ENCODE data around the gene SLC25A43.

Gene SLC25A43

GRCh38 chrX:119495734-119496726, 96.9 kb downstream of the SLC25A43 start:
- H2AFZ ChIP-seq (ENCODE audit: low read length) = peak overlapping the region; percentile 67; the same call in 1 of the 2 replicates
- no peaks in the 10 kb centered on the region for H3K27me3 ChIP-seq (ENCODE audit: insufficient read depth, low read length, poor library complexity, severe bottlenecking)
- peak overlapping the region; percentile 10 for H3K4me3 ChIP-seq (ENCODE audit: low read length, poor library complexity, severe bottlenecking)
- no peaks in the 10 kb centered on the region for H3K9me2 ChIP-seq (replicated peaks; ENCODE audit: low read depth, low read length)
- peak overlapping the region; percentile 29 for H3K4me2 ChIP-seq (ENCODE audit: low read depth, low read length, poor library complexity, severe bottlenecking)
- TF ChIP-seq EZH2phosphoT487 (IDR thresholded peaks at IDR 0.05; ENCODE audit: borderline replicate concordance) (no peak), CTCF (conservative IDR thresholded peaks at IDR 0.05; ENCODE audit: low read length) (0 out of 2 replicates have a peak, but pooled peaks have one; percentile 11)
- no peaks in the 10 kb centered on the region for H3K36me3 ChIP-seq (ENCODE audit: insufficient read depth, low read length)
- peaks cover 16% of the 10 kb centered on the region for H3K4me1 ChIP-seq (ENCODE audit: insufficient read depth, low read length, poor library complexity, severe bottlenecking)
- H4K20me1 ChIP-seq (ENCODE audit: insufficient read depth, low read length, poor library complexity, severe bottlenecking) = no peaks in the 10 kb centered on the region
- H3K9ac ChIP-seq (ENCODE audit: low read depth, low read length, poor library complexity, severe bottlenecking) = peak overlapping the region; percentile 40
- no peaks in the 10 kb centered on the region for H3K79me2 ChIP-seq (ENCODE audit: insufficient read depth, low read length)
- H3F3A ChIP-seq (ENCODE audit: low read depth) = no peaks in the 10 kb centered on the region
- no peaks in the 10 kb centered on the region for H3K9me3 ChIP-seq (ENCODE audit: insufficient read depth, low read depth, low read length)

GRCh38 chrX:119497185-119497584, 98.0 kb downstream of the SLC25A43 start:
- Histone ChIP-seq H4K20me1 (ENCODE audit: insufficient read depth, low read length, poor library complexity, severe bottlenecking) (no peaks in the 10 kb centered on the region), H3K4me1 (ENCODE audit: insufficient read depth, low read length, poor library complexity, severe bottlenecking) (peaks cover 16% of the 10 kb centered on the region), H2AFZ (ENCODE audit: low read length) (0 out of 2 replicates have a peak overlapping the region, but pooled peaks have one; percentile 43), H3K9ac (ENCODE audit: low read depth, low read length, poor library complexity, severe bottlenecking) (no peak overlapping the region), H3K36me3 (ENCODE audit: insufficient read depth, low read length) (no peaks in the 10 kb centered on the region), H3K27me3 (ENCODE audit: insufficient read depth, low read length, poor library complexity, severe bottlenecking) (no peaks in the 10 kb centered on the region), H3K4me2 (ENCODE audit: low read depth, low read length, poor library complexity, severe bottlenecking) (no peak overlapping the region), H3K9me3 (ENCODE audit: insufficient read depth, low read depth, low read length) (no peaks in the 10 kb centered on the region), H3K79me2 (ENCODE audit: insufficient read depth, low read length) (no peaks in the 10 kb centered on the region), H3K9me2 (replicated peaks; ENCODE audit: low read depth, low read length) (no peaks in the 10 kb centered on the region), H3F3A (ENCODE audit: low read depth) (no peaks in the 10 kb centered on the region), H3K4me3 (ENCODE audit: low read length, poor library complexity, severe bottlenecking) (no peak overlapping the region)
- TF ChIP-seq CTCF (conservative IDR thresholded peaks at IDR 0.05; ENCODE audit: low read length) = no peak
- TF ChIP-seq EZH2phosphoT487 (IDR thresholded peaks at IDR 0.05; ENCODE audit: borderline replicate concordance) = no peak

GRCh38 chrX:119500061-119500800, 101.1 kb downstream of the SLC25A43 start:
- H3K4me2 ChIP-seq (ENCODE audit: low read depth, low read length, poor library complexity, severe bottlenecking) = no peak overlapping the region
- peaks cover 16% of the 10 kb centered on the region for H3K4me1 ChIP-seq (ENCODE audit: insufficient read depth, low read length, poor library complexity, severe bottlenecking)
- H2AFZ ChIP-seq (ENCODE audit: low read length) = no peak overlapping the region
- H3F3A ChIP-seq (ENCODE audit: low read depth) = no peaks in the 10 kb centered on the region
- H3K9me2 ChIP-seq (replicated peaks; ENCODE audit: low read depth, low read length) = no peaks in the 10 kb centered on the region
- no peaks in the 10 kb centered on the region for H3K27me3 ChIP-seq (ENCODE audit: insufficient read depth, low read length, poor library complexity, severe bottlenecking)
- no peak for TF ChIP-seq CTCF (conservative IDR thresholded peaks at IDR 0.05; ENCODE audit: low read length)
- TF ChIP-seq EZH2phosphoT487 (IDR thresholded peaks at IDR 0.05; ENCODE audit: borderline replicate concordance) = no peak
- no peaks in the 10 kb centered on the region for H3K36me3 ChIP-seq (ENCODE audit: insufficient read depth, low read length)
- H4K20me1 ChIP-seq (ENCODE audit: insufficient read depth, low read length, poor library complexity, severe bottlenecking) = no peaks in the 10 kb centered on the region
- no peak overlapping the region for H3K4me3 ChIP-seq (ENCODE audit: low read length, poor library complexity, severe bottlenecking)
- no peaks in the 10 kb centered on the region for H3K9me3 ChIP-seq (ENCODE audit: insufficient read depth, low read depth, low read length)
- no peak overlapping the region for H3K9ac ChIP-seq (ENCODE audit: low read depth, low read length, poor library complexity, severe bottlenecking)
- no peaks in the 10 kb centered on the region for H3K79me2 ChIP-seq (ENCODE audit: insufficient read depth, low read length)
